ENCODE results near the gene CCL21. TPM values are rescaled to one million over a fixed set of nuclear protein-coding genes. Genes with fewer than 3 reads are reported as not detected.
"Not testable (repeated sequence)": the region's sequence is repeated elsewhere in the genome, so short reads cannot be mapped to it uniquely, and the experiment has no call there.

Gene CCL21
- total and polyA plus RNA-seq, 12 donors, result 2.2 to 295 (median 33.0) TPM

DNA sequence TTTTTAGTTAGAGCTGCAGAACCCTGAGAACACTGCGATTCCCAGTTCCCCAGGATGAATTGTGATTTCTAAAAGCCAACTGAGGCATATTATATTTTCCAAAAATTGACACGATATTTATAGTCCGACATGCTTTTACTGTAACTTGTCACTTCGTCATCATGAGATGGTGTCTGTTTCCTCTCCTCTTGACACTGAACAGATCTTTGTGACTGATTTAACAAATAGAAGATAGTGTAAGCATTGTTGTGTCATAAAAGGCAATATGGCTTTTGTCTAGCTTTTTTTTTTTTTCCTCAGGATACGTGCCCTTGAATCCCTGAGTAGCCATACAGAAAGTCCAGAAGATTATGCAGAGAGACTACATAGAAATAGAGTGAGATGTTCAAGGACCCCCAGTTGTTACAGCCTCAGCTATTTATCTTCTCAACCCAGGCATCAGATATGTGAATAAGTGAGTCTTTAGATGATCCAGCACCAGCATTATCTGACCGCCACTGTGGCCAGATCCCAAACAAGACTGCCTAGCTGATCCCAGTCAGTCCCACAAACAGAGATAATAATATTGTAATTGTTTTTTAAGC is 27.8 kb upstream of the CCL21 start:
- WGBS, 4 donors, result 62 to 78% (median 66%) methylated on average over 6 of the region's 6 CpGs
- intact Hi-C loops (cut with DNase I), result no loop called here
- no peaks in the 10 kb centered on the region for H3K4me1 ChIP-seq (replicated peaks in 1 of 2)

DNA sequence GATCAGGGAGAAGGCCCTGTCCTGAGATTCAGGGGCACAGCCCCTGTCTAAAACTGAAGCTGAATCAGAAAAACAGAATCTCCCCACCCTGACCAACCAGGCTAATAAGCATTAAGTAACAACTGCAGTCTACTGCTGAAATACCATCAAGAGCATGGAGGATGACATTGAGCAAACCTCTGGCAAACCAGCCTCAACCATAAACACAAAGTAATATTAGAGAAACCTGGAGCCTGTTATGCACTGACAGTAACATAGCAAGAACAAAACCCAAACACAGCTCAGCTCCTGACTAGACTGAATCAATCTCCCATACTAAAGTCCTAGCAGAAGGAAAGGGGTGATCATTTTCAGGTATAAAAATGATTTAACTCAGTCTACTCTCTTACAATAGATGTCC is 24.8 kb upstream of the CCL21 start:
- TF ChIP-seq POLR2A (IDR thresholded peaks at IDR 0.05), result no peak
- TF ChIP-seq, protein P1, sequence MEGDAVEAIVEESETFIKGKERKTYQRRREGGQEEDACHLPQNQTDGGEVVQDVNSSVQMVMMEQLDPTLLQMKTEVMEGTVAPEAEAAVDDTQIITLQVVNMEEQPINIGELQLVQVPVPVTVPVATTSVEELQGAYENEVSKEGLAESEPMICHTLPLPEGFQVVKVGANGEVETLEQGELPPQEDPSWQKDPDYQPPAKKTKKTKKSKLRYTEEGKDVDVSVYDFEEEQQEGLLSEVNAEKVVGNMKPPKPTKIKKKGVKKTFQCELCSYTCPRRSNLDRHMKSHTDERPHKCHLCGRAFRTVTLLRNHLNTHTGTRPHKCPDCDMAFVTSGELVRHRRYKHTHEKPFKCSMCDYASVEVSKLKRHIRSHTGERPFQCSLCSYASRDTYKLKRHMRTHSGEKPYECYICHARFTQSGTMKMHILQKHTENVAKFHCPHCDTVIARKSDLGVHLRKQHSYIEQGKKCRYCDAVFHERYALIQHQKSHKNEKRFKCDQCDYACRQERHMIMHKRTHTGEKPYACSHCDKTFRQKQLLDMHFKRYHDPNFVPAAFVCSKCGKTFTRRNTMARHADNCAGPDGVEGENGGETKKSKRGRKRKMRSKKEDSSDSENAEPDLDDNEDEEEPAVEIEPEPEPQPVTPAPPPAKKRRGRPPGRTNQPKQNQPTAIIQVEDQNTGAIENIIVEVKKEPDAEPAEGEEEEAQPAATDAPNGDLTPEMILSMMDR (IDR thresholded peaks at IDR 0.05), result no peak
- Histone ChIP-seq H3K36me3 (replicated peaks in 1 of 2) (no peaks in the 10 kb centered on the region), H3K27me3 (no peaks in the 10 kb centered on the region), H3K4me1 (replicated peaks in 1 of 2) (no peaks in the 10 kb centered on the region), H3K9me3 (replicated peaks in 1 of 3) (no peaks in the 10 kb centered on the region), H3K4me3 (no peak overlapping the region), H3K27ac (no peak overlapping the region)
- no peak for DNase-seq
- intact Hi-C loops (cut with DNase I), result no loop called here

More for the DNA sequence above, 27.8 kb upstream of the CCL21 start:
- DNase-seq, result no peak
- no peaks in the 10 kb centered on the region for H3K9me3 ChIP-seq (replicated peaks in 1 of 3)
- H3K27me3 ChIP-seq, result no peaks in the 10 kb centered on the region
- H3K27ac ChIP-seq, result no peak overlapping the region
- no peak for TF ChIP-seq POLR2A (IDR thresholded peaks at IDR 0.05)
- TF ChIP-seq, protein P1 (IDR thresholded peaks at IDR 0.05), result no peak
- H3K4me3 ChIP-seq, result no peak overlapping the region
- no peaks in the 10 kb centered on the region for H3K36me3 ChIP-seq (replicated peaks in 1 of 2)

DNA sequence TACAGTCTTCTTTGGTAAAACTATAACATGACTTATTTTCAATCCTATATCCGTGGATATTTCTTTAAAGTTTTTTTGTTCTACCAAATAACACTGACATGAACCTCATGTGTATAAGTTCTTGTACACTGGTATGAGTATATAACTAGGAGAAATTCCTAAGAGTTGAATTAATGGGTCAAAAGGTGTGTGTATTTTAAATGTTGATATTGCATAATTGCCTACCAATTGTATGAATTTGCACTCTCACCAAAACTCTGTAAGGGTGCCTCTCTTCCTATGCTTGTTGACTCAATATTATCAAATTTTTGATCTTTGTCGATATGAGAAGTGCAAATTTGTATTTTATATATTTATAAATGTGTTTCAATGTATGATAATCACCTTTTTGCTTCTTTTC is 22.9 kb upstream of the CCL21 start:
- no peaks in the 10 kb centered on the region for H3K27me3 ChIP-seq
- no peaks in the 10 kb centered on the region for H3K9me3 ChIP-seq (replicated peaks in 1 of 3)
- H3K4me3 ChIP-seq, result no peak overlapping the region
- 77 to 89% (median 82%) methylated on average over 2 of the region's 2 CpGs for WGBS, 4 donors
- TF ChIP-seq POLR2A (IDR thresholded peaks at IDR 0.05), result no peak
- TF ChIP-seq, protein P1 (IDR thresholded peaks at IDR 0.05), result no peak
- H3K36me3 ChIP-seq (replicated peaks in 1 of 2), result no peaks in the 10 kb centered on the region
- intact Hi-C loops (cut with DNase I), result no loop called here
- no peak overlapping the region for H3K27ac ChIP-seq
- H3K4me1 ChIP-seq (replicated peaks in 1 of 2), result no peaks in the 10 kb centered on the region
- DNase-seq, result no peak

DNA sequence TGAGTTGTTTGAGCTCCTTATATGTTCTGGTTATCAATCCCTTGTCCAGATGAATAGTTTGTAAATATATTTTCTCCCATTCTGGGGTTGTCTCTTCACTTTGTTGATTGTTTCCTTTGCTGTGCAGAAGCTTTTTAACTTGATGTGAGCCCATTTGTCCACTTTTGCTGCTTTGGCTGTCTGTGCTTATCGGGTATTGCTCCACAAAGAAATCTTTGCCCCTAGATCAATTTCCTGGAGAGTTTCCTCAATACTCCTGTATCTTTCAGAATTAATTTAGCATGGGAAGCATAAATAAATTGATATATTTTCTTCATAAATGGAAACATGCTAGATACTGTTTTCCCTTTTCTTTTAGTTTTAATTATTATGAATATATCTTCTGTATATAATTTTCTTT is 22.5 kb upstream of the CCL21 start:
- H3K27ac ChIP-seq, result no peak overlapping the region
- H3K9me3 ChIP-seq (replicated peaks in 1 of 3), result no peaks in the 10 kb centered on the region
- no peaks in the 10 kb centered on the region for H3K27me3 ChIP-seq
- intact Hi-C loops (cut with DNase I), result no loop called here
- H3K4me3 ChIP-seq, result no peak overlapping the region
- DNase-seq, result no peak
- H3K4me1 ChIP-seq (replicated peaks in 1 of 2), result no peaks in the 10 kb centered on the region
- TF ChIP-seq POLR2A (IDR thresholded peaks at IDR 0.05), result no peak
- H3K36me3 ChIP-seq (replicated peaks in 1 of 2), result no peaks in the 10 kb centered on the region
- 88 to 94% (median 93%) methylated on average over 1 of the region's 1 CpG for WGBS, 4 donors

DNA sequence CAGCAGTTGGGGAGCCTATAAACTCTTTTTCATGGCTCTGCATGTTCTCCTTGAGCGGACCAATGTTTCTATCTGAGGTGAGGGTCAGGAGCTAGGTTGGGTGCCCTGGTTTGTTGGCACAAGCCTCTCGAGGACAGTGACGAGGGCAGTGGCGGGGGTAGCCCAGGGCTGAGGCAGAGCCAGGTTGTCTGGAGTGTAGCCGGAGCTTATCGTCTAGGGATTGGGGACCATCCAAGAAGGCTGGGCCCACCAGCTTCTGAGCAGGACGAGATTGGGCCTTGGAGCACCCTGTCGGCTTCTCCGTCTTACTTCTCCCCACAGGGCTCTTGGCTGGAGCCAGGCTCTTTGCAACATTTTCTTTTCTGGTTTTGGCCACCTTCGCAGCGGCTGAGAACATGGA is 13.2 kb upstream of the CCL21 start:
- H3K4me3 ChIP-seq, result no peak overlapping the region
- H3K27me3 ChIP-seq, result no peaks in the 10 kb centered on the region
- TF ChIP-seq POLR2A (IDR thresholded peaks at IDR 0.05), result no peak
- TF ChIP-seq, protein P1 (IDR thresholded peaks at IDR 0.05), result no peak
- H3K4me1 ChIP-seq (replicated peaks in 1 of 2), result no peaks in the 10 kb centered on the region
- intact Hi-C loops (cut with DNase I), result no loop called here
- no peak for DNase-seq
- 87 to 93% (median 91%) methylated on average over 11 of the region's 11 CpGs for WGBS, 4 donors
- H3K36me3 ChIP-seq (replicated peaks in 1 of 2), result no peaks in the 10 kb centered on the region
- H3K27ac ChIP-seq, result no peak overlapping the region
- H3K9me3 ChIP-seq (replicated peaks in 1 of 3), result no peaks in the 10 kb centered on the region

DNA sequence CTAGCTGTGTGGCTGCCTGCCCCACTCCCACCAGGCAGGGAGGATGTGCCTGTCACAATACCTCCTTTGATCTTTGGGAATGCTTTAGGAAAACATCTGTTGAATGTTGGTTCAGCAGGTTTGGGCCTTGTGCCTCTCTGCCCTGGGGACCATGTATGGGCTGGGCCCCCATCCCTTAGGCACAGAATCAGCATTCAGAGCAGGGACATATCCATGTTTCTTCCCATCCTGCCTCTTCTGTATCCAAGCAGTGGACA is 9.8 kb upstream of the CCL21 start:
- DNase-seq; H3K36me3 ChIP-seq (replicated peaks in 1 of 2); intact Hi-C loops (cut with DNase I); H3K27ac ChIP-seq; H3K9me3 ChIP-seq (replicated peaks in 1 of 3); H3K4me1 ChIP-seq (replicated peaks in 1 of 2); H3K4me3 ChIP-seq; H3K27me3 ChIP-seq: not testable (repeated sequence)

All from adrenal gland (tissue), 12 donors.